GM18511 (cell line): ENCODE measurements around the gene MORF4L1.

Experiments used
- ATAC-seq: cut with Tn5 transposase; IDR thresholded peaks from one replicate; pipeline ENCODE4 v1.9.1; 2021; ENCODE audit warnings: mild to moderate bottlenecking, moderate library complexity; ENCODE audit not compliant: unreplicated experiment

MORF4L1 gene

GRCh38 chr15:78943692-78944091 is 71.0 kb downstream of the MORF4L1 start:
- no peak for ATAC-seq

DNA sequence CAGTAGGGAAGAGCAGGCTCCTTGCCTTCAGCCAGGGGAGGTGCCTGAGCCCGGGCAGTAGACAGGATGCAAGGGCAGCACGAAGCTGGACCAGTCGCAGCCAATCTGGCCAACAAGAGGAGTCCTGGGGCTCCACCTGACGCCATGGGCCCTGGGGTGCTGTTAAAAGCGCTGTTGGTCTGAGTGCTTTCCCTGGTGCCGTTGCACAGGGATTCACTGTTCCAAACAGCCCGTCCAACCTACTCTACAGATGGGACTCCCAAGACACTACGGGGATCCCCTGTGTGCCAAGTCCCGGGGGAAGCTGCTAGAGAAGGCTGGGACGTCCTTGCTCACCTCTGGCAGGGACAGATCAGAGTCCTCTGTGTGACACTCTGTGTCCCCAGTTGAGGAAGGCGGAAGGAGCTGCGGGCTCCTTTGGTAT is 71.5 kb downstream of the MORF4L1 start:
- ATAC-seq, result peak; percentile 38

DNA sequence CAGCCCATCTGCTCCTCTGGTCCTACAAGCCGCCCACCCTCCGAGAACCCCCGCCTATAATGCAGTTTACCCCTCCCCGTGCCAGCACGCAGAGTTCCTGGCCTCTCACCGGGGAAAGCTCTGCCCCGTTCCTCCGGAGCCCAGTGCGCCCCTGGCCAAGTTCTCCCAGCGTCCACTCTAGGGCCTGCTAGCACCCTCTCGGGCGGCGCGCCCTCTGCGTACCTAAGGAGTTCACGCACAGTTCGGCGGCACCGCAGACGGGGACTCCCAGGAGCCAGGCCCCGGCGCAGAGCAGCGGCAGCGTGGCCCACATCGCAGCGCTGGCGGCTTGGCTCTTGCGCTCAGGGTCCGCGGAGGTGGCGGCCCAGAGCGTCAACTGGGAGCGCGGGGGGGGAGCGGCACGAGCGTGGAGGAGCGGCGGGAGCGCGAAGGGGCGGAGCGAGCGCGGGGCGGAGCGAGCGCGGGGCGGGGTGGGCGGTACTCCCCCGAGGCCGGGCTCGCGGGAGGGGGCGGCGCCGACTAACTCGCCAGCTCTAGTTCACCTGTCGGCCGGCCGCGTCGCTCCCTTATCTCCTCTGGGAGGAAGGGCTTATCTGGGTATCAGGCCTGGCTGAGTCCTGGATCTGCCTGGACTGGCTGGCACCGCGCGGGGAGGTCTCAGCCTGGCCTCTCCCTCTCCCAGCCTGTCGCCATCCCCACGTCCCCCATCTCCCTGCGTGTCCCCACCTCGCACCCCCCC is 72.1 kb downstream of the MORF4L1 start, which contains the start of gene CTSH:
CTSH (minus strand) TSS at position 378 of the 739 bp plus-strand sequence; CDS start at position 313, 65 bp downstream.
- peak; percentile 74 for ATAC-seq

DNA sequence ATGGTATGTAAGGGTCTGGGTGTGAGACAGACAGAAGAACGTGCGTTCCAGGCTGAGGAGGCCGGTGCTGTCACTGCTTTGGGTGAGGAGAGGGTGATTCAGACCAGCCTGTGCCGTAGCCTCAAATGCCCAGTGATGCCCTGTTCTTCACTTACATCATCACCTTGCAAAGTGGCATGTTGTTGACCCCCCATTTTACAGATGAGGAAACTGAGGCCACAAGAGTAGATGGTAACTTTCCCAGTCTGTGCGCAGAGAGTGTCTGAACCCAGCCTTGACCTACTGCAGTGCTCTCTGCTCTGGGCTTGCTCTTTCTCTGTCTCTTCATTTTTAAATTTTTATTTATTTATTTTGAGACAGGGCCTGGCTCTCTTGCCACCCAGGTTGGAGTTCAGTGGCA is 73.8 kb downstream of the MORF4L1 start:
- no peak for ATAC-seq

DNA sequence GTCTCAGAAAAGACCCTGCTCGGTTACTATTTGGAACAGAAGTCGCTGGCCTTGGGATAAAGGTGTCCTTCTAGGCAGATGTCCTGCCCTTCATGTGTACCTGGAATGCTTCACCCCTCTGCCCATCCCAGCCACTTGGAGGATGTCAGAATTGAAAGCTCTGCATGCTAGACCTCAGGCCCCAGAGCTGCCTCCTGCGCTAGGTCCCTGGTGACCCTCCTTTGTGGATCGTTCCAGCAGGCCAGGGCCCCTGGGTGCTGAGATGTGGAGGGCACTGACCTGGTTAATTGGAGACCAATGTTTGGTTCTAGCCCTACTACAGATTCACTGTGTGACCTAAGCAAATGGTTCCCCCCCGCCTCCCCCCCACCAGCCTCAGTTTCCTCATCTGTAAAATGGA is 74.8 kb downstream of the MORF4L1 start:
- ATAC-seq, result no peak
